ENCODE measurements around the gene TAS2R43.
"Not testable (repeated sequence)": the region's sequence is repeated elsewhere in the genome, so short reads cannot be mapped to it uniquely, and the experiment has no call there.

TAS2R43 gene, protein sequence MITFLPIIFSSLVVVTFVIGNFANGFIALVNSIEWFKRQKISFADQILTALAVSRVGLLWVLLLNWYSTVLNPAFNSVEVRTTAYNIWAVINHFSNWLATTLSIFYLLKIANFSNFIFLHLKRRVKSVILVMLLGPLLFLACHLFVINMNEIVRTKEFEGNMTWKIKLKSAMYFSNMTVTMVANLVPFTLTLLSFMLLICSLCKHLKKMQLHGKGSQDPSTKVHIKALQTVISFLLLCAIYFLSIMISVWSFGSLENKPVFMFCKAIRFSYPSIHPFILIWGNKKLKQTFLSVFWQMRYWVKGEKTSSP

DNA sequence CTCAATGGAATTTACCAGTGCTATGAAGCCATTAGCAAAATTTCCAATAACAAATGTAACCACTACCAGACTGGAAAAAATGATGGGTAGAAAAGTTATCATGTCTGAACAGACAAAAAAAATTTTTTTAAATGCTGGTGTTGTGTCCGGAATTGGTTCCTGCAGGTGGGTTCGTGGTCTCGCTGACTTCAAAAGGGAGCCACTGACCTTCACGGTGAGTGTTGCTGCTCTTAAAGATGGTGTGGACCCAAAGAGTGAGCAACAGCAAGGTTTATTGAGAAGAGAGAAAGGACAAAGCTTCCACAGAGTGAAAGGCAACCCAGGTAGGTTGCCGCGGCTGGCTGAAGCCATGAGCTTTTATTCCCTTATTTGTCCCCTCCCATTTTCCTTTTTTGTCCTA, at the start of gene TAS2R43:
TAS2R43 (minus strand) TSS at position 186 of the 400 bp plus-strand sequence; CDS start at position 102, 84 bp downstream.
- no peaks in the 10 kb centered on the region for H3K27me3 Mint-ChIP-seq
- ATAC-seq: peak; percentile 58
- no peaks in the 10 kb centered on the region for H3K9me3 Mint-ChIP-seq
- no peak within 1 kb of the TSS for H3K4me3 Mint-ChIP-seq
- no peaks in the 10 kb centered on the region for H3K4me1 Mint-ChIP-seq
- no peak within 1 kb of the TSS for H3K27ac Mint-ChIP-seq
- no peaks in the 10 kb centered on the region for H3K36me3 Mint-ChIP-seq

DNA sequence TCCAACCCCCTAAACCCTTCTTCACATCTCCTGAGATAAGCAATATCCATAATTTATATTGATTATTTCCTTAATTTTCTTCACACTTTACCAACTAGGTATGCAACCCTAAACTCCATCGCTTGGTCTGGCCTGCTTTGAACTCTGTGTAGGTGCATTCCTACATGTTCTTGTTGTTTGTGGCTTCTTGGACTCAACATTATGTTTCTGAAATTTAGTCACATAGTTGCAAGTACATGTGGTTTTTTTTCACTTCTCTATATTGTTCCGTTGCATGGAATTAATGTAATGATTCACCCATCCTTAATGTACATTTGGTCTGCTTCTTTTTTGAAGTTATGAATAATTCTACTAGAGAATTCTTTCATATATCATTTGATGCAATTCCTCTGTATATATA, 44.0 kb upstream of the TAS2R43 start:
- peak; percentile 56 for ATAC-seq
- Mint-ChIP-seq H3K9me3 (peaks cover 1% of the 10 kb centered on the region), H3K27me3 (no peaks in the 10 kb centered on the region), H3K4me3 (no peak overlapping the region), H3K27ac (no peak overlapping the region), H3K4me1 (peaks cover 20% of the 10 kb centered on the region), H3K36me3 (peaks cover 49% of the 10 kb centered on the region)

DNA sequence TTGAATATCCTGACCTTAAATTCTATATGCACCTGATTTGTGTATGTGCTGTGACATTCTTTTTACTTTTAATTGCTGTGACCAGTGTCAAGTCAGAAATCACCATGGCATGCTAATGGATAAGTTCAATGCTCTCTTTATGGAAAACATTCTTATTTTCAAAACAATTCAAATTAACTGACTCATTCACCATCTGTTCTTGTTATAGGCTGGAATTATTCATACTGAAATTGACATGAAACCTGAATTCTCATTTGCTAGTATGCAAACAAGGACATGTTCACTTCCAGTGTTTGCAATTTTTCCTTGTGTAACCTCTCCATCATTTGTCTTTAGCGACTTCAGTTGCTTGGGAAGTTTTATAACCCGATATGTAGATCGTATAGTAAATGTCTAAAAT, 42.2 kb upstream of the TAS2R43 start, which contains the start of gene TAS2R30:
TAS2R30 (minus strand) TSS at position 340 of the 400 bp plus-strand sequence. CDS start 400 bp downstream, outside the sequence.
- H3K4me1 Mint-ChIP-seq: peaks cover 20% of the 10 kb centered on the region
- H3K27ac Mint-ChIP-seq: no peak within 1 kb of the TSS

DNA sequence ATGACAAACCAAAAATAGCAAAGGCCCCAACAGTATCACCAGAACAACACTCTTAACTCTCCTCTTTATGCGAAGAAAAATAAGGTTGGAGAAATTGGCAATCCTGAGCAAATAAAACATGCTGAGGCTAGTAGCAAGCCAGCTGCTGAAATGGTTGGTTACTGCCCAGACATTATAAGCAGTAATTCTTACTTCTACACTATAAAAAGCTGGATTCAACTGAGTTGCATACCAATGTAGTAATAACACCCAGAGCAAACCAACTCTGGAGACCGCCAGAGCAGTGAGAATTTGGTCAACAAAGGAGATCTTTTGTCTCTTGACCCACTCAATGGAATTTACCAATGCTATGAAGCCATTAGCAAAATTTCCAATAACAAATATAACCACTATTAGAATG, 41.7 kb upstream of the TAS2R43 start:
- peaks cover 20% of the 10 kb centered on the region for H3K4me1 Mint-ChIP-seq
- H3K9me3 Mint-ChIP-seq: peaks cover 2% of the 10 kb centered on the region
- no peaks in the 10 kb centered on the region for H3K27me3 Mint-ChIP-seq
- peaks cover 44% of the 10 kb centered on the region for H3K36me3 Mint-ChIP-seq
- ATAC-seq: no peak
- H3K27ac Mint-ChIP-seq: no peak overlapping the region
- H3K4me3 Mint-ChIP-seq: no peak overlapping the region

More for the DNA sequence above, 42.2 kb upstream of the TAS2R43 start, which contains the start of gene TAS2R30:
- Mint-ChIP-seq H3K9me3 (peaks cover 2% of the 10 kb centered on the region), H3K4me3 (no peak within 1 kb of the TSS), H3K36me3 (peaks cover 43% of the 10 kb centered on the region), H3K27me3 (no peaks in the 10 kb centered on the region)
- no peak for ATAC-seq

DNA sequence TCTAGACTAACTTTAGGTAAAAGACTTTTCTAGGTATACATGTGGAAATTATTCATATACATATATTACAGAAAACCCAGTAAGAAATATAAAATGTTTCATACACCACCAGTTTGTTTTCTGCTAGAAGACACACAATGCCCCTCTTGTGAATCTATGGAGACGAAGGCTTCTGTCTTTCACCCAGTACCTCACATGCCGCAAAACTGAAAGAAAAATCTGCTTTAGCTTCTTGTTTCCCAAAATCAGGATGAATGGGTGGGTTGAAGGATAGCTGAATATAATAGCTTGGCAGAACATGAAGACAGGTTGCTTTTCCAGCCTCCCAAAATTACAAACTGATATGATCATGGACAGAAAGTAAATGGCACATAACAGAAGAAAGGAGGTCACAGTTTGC, 41.0 kb upstream of the TAS2R43 start:
- Mint-ChIP-seq H3K27ac (no peak overlapping the region), H3K27me3 (no peaks in the 10 kb centered on the region), H3K4me3 (no peak overlapping the region), H3K9me3 (peaks cover 2% of the 10 kb centered on the region), H3K4me1 (peaks cover 20% of the 10 kb centered on the region), H3K36me3 (peaks cover 50% of the 10 kb centered on the region)
- ATAC-seq: no peak

DNA sequence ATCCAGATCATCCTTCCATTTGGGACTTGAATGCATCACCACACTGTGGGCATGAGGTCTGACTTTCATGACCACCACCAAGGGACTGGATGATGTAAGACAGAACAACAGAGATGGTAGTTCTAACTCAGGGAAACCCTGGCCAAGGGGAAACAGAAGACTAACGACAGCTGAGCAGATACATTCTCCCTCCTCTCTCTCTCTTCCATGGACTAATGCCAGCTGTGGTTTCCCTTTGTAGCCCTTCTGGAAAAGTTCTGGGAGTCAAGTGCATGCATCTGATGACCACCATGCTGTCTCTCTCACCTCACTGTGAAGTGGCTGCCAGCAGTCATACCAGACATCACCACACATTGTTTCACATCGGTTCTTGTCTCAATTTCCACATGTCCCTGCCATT, 38.9 kb upstream of the TAS2R43 start:
- Mint-ChIP-seq H3K36me3 (peaks cover 62% of the 10 kb centered on the region), H3K4me1 (peaks cover 11% of the 10 kb centered on the region), H3K4me3 (no peak overlapping the region), H3K27ac (no peak overlapping the region), H3K27me3 (no peaks in the 10 kb centered on the region), H3K9me3 (peaks cover 2% of the 10 kb centered on the region)
- ATAC-seq: no peak

DNA sequence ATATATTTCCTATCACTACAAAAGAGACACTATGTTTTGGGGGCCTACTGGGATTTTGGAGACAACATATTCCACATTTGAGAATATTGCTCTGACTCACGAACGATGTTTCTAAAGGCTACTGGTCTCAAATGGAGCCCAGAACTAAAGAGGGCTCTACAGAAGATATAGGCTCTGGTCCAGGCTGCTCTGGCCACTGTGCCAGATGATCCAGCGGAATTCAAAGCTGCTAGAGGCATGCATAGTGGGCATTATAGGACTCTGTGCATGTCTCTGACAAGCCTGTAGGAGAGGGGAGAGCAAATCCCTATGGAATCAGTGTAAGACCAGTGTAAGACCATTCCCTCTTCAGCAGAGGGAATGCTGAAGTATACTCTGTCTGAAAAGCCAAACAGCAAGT, 38.3 kb upstream of the TAS2R43 start:
- H3K27me3 Mint-ChIP-seq: no peaks in the 10 kb centered on the region
- peaks cover 60% of the 10 kb centered on the region for H3K36me3 Mint-ChIP-seq
- no peak overlapping the region for H3K4me3 Mint-ChIP-seq
- peaks cover 2% of the 10 kb centered on the region for H3K9me3 Mint-ChIP-seq
- no peak overlapping the region for H3K27ac Mint-ChIP-seq
- peaks cover 5% of the 10 kb centered on the region for H3K4me1 Mint-ChIP-seq
- no peak for ATAC-seq

DNA sequence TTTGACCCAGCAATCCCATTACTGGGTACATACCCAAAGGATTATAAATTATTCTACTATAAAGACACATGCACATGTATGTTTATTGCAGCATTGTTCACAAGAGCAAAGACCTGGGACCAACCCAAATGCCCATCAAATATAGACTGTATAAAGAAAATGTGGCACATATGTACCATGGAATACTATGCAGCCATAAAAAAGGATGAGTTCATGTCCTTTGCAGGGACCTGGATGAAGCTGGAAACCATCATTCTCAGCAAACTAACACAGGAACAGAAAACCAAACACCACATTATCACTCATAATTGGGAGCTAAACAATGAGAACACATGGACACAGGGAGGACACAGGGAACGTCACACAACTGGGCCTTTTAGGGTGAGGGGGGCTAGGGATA, 22.0 kb upstream of the TAS2R43 start:
- H3K27me3 Mint-ChIP-seq, H3K27ac Mint-ChIP-seq, ATAC-seq, H3K4me3 Mint-ChIP-seq: not testable (repeated sequence)
- peaks cover 75% of the 10 kb centered on the region for H3K4me1 Mint-ChIP-seq
- peaks cover 41% of the 10 kb centered on the region for H3K9me3 Mint-ChIP-seq
- H3K36me3 Mint-ChIP-seq: peaks cover 100% of the 10 kb centered on the region

DNA sequence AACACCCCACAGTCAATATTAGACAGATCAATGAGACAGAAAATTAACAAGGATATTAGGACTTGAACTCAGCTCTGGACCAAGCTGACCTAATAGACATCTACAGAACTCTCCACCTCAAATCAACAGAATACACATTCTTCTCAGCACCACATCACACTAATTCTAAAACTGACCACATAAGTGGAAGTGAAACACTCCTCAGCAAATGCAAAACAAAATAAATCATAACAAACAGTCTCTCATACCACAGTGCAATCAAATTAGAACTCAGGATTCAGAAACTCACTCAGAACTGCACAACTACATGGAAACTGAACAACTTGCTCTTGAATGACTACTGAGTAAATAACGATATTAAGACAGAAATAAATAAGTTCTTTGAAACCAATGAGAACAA, 19.1 kb upstream of the TAS2R43 start:
- not testable (repeated sequence) for H3K4me3 Mint-ChIP-seq, ATAC-seq, H3K27me3 Mint-ChIP-seq
- H3K36me3 Mint-ChIP-seq: peaks cover 93% of the 10 kb centered on the region
- H3K27ac Mint-ChIP-seq: peak overlapping the region; percentile 32
- peaks cover 75% of the 10 kb centered on the region for H3K4me1 Mint-ChIP-seq
- peaks cover 36% of the 10 kb centered on the region for H3K9me3 Mint-ChIP-seq

DNA sequence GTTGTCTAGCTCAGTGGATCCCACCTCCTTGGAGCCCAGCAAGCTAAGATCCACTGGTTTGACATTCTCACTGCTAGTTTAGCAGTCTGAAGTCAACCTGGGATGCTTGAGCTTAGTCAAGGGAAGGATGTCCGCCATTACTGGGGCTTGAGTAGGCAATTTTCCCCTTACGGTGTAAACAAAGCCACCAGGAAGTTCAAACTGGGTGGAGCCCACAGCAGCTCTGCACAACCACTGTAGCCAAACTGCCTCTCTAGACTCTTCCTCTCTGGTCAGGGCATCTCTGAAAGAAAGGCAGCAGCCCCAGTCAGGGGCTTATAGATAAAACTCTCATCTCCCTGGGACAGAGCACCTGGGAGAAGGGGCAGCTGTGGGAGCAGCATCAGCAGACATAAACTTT, 16.7 kb upstream of the TAS2R43 start:
- peaks cover 32% of the 10 kb centered on the region for H3K9me3 Mint-ChIP-seq
- no peaks in the 10 kb centered on the region for H3K27me3 Mint-ChIP-seq
- peak overlapping the region; percentile 39 for H3K27ac Mint-ChIP-seq
- ATAC-seq: no peak
- no peak overlapping the region for H3K4me3 Mint-ChIP-seq
- H3K36me3 Mint-ChIP-seq: peaks cover 83% of the 10 kb centered on the region
- peaks cover 63% of the 10 kb centered on the region for H3K4me1 Mint-ChIP-seq

DNA sequence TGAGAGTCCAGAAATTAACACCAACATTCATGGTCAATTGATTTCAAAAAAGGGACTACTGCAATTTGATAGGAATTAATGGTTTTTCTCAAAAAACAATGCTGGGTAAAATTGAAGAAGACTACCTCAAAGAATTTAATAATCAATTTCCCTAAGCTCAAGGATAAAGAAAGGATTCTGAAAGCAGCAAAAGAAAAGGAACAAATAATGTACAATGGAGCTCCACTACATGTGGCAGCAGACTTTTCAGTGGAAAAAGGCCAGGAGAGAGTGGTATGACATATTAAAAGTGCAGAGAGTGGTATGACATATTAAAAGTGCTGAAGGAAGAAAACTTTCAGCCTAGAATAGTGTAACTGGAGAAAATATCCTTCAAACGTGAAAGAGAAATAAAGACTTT, 15.6 kb upstream of the TAS2R43 start:
- no peaks in the 10 kb centered on the region for H3K27me3 Mint-ChIP-seq
- H3K4me3 Mint-ChIP-seq: no peak overlapping the region
- peaks cover 52% of the 10 kb centered on the region for H3K4me1 Mint-ChIP-seq
- no peak for ATAC-seq
- H3K27ac Mint-ChIP-seq: no peak overlapping the region
- peaks cover 27% of the 10 kb centered on the region for H3K9me3 Mint-ChIP-seq
- H3K36me3 Mint-ChIP-seq: peaks cover 77% of the 10 kb centered on the region

DNA sequence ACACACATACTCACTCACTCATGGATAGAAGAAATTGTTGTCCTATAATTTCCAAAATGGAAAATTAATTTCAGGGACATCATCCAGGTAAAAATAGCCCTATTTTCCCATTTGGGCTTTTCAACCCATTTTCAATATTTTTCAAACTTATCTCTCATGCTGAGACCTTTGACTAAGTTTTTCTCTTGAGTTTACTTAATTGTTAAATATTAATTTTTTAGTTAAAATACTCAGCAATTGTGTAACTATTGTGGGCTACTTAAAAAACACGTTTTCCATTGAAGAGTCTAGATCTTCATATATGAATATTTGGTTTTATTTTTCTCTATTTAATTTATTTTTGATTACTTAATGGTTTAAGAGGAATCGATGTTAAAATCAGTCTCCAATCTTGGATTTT, 14.2 kb upstream of the TAS2R43 start:
- H3K4me3 Mint-ChIP-seq: no peak overlapping the region
- ATAC-seq: no peak
- peaks cover 40% of the 10 kb centered on the region for H3K4me1 Mint-ChIP-seq
- no peaks in the 10 kb centered on the region for H3K27me3 Mint-ChIP-seq
- H3K36me3 Mint-ChIP-seq: peaks cover 74% of the 10 kb centered on the region
- H3K9me3 Mint-ChIP-seq: peaks cover 17% of the 10 kb centered on the region
- no peak overlapping the region for H3K27ac Mint-ChIP-seq

DNA sequence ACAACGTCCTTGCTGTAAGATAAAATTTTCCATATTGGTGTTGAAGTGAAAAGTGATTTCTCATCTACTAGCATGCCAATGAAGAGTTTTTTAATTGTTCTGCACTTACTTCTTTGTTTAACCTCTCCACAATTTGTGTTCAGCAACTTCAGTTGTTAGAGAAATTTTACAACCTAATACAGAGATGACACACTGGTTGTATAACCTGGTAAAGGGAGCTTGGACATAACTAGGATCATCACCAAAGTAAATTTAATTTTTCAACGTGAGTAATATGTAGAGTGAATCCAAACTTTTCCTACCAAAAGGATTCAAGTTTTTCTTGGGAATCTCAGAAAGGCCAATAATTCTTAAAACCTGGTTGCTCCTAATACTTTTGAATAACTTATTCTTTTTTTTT, 13.4 kb upstream of the TAS2R43 start:
- H3K4me1 Mint-ChIP-seq: peaks cover 33% of the 10 kb centered on the region
- H3K36me3 Mint-ChIP-seq: peaks cover 67% of the 10 kb centered on the region
- no peak overlapping the region for H3K4me3 Mint-ChIP-seq
- no peak for ATAC-seq
- H3K27me3 Mint-ChIP-seq: no peaks in the 10 kb centered on the region
- no peak overlapping the region for H3K27ac Mint-ChIP-seq
- H3K9me3 Mint-ChIP-seq: peaks cover 12% of the 10 kb centered on the region

DNA sequence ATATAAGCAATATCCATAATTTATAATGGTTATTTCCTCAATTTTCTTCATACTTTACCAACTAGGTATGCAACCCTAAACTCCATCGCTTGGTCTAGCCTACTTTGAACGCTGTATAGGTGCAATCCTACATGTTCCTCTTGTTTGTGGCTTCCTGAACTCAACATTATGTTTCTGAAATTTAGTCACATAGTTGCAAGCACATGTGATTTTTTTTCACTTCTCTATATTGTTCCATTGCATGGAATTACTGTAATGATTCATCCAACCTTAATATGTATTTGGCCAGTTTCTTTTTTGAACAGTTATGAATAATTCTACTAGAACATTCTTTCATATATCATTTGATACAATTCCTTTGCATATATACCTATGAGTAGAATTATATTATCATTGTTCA, 2.8 kb upstream of the TAS2R43 start:
- not testable (repeated sequence) for H3K9me3 Mint-ChIP-seq, H3K4me1 Mint-ChIP-seq, H3K27ac Mint-ChIP-seq, H3K27me3 Mint-ChIP-seq, H3K4me3 Mint-ChIP-seq
- ATAC-seq: peak; percentile 67
- H3K36me3 Mint-ChIP-seq: peaks cover 17% of the 10 kb centered on the region

DNA sequence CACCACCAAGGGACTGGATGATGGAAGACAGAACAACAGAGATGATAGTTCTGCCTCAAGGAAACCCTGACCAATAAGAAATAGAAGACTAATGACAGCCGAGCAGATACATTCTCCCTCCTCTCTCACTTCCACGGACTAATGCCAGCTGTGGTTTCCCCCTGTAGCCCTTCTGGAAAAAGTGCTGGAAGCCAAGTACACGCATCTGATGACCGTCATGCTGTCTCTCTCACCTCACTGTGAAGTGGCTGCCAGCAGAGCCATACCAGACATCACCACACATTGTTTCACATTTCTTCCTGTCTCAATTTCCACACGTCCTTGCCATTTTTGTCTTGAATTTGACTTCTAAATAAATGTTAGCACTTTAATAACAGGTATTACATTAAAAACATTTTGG, 2.9 kb downstream of the TAS2R43 start:
- ATAC-seq: no peak
- Mint-ChIP-seq H3K4me3 (no peak overlapping the region), H3K4me1 (no peaks in the 10 kb centered on the region), H3K27ac (no peak overlapping the region), H3K9me3 (no peaks in the 10 kb centered on the region), H3K36me3 (peaks cover 1% of the 10 kb centered on the region), H3K27me3 (no peaks in the 10 kb centered on the region)

DNA sequence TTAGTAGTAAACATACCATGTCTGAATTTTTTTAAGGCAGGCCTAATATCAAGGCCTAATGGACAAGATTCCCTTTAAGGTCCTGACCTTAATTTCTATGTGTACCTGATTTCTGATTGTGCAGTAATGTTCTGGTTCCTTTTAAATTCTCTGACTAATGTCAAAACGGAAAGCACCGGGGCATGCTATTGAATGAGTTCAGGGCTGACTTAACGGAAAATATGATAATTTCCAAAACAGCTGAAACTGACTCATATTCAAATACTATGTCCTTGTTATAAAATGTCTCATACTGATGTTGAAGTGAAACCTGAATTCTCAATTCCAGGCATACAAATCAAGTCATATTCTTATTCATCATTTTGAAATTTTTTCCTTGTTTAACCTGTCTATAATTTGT, 6.7 kb downstream of the TAS2R43 start:
- no peak overlapping the region for H3K27ac Mint-ChIP-seq
- peaks cover 7% of the 10 kb centered on the region for H3K9me3 Mint-ChIP-seq
- peaks cover 19% of the 10 kb centered on the region for H3K36me3 Mint-ChIP-seq
- no peak overlapping the region for H3K4me3 Mint-ChIP-seq
- H3K27me3 Mint-ChIP-seq: no peaks in the 10 kb centered on the region
- no peaks in the 10 kb centered on the region for H3K4me1 Mint-ChIP-seq
- peak; percentile 73 for ATAC-seq

Data from stimulated activated memory B cell treated with anti-CD40 and anti-IgM and Interleukin-4, amounts not matched to agents 10 μg/mL and 1 μg/mL and 100 μg/mL, for 72 hours (primary cell).